ENCODE results near the gene EDIL3. TPM values are rescaled to one million over a fixed set of nuclear protein-coding genes. Genes with fewer than 3 reads are reported as not detected.

Gene EDIL3
- total RNA-seq, 2 experiments from 2014 or later, result not detected

DNA sequence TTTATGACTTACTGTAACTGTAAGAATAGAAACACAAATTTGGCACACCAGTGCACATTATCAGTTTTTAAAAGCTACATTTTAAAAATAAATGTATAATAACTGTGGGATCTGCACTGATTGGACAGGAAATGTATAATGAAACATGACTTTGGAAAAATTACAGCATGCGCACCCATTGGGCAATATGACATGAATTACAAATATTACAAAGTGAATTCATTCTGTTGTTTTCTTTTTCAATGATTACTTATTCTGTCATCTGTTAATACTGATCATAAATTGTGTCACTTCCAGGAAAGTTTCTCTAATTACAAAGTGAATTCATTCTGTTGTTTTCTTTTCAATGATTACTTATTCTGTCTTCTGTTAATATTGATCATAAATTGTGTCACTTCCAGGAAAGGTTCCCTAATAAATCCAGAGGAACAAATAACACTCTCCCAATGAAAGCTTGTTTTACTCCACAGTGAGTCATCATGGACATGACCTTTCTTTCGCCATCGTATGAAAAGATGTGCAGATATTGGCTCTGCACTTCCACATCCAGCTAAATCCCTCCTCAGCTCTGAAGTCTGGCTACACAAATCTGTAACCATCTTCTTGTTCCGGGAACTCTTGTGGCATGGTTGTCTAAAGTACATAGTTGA is 367.0 kb downstream of the EDIL3 start:
- H3K79me2 ChIP-seq (ENCODE audit: insufficient read depth, low read depth, low read length), result no peaks in the 10 kb centered on the region
- CTCF ChIA-PET (ENCODE audit: unreplicated experiment), result no interaction called here
- no peak overlapping the region for H3K4me3 ChIP-seq (ENCODE audit: low read depth, low read length, poor library complexity, severe bottlenecking)
- intact Hi-C loops (cut with micrococcal nuclease; ENCODE audit: unreplicated experiment), result no loop called here
- no peaks in the 10 kb centered on the region for H3K9me2 ChIP-seq (ENCODE audit: insufficient read depth, low read length)
- H2AFZ ChIP-seq (ENCODE audit: low read length), result no peak overlapping the region
- H3K27ac ChIP-seq (ENCODE audit: low read depth, low read length, poor library complexity, severe bottlenecking), result no peak overlapping the region
- H3K4me1 ChIP-seq (ENCODE audit: insufficient read depth, low read length, poor library complexity, severe bottlenecking), result no peaks in the 10 kb centered on the region
- no peak overlapping the region for H3K4me2 ChIP-seq (ENCODE audit: low read length)
- TF ChIP-seq CTCF (conservative IDR thresholded peaks at IDR 0.05; ENCODE audit: low read length) (no peak), EZH2phosphoT487 (IDR thresholded peaks at IDR 0.05; ENCODE audit: borderline replicate concordance, low read depth, low read length) (no peak)
- no peak for DNase-seq (ENCODE audit: low spot score)
- no TSS peak for BruUV-seq (replicated peaks)
- H3K36me3 ChIP-seq (ENCODE audit: insufficient read depth, low read length), result no peaks in the 10 kb centered on the region
- no peaks in the 10 kb centered on the region for H3K9me3 ChIP-seq (ENCODE audit: low read length)
- H4K20me1 ChIP-seq (ENCODE audit: insufficient read depth, low read length), result no peaks in the 10 kb centered on the region
- POLR2A ChIA-PET, result interaction anchor here (1.0 kb wide), 1 partner anchor 30 kb away, joined by 3 read pairs; no protein-coding TSS in a partner anchor

DNA sequence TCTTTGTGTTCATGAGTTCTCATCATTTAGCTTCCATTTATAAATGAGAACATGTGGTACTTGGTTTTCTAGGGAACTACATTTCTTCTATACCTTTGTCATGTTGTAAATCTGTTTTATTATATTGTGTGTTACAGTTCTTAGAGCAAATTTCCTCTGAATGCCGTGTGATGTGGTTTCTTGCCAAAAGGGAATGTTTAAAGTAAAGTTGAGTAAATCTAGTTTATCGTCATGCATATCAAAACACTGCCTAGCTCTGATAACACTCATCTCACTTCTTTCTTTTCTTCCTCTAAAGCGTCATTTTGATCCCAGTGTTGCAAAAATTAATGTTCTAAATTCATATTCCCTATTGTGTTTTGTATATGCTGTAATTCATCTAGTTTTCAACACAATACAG is 368.6 kb downstream of the EDIL3 start:
- Histone ChIP-seq H3K9me2 (ENCODE audit: insufficient read depth, low read length) (no peaks in the 10 kb centered on the region), H4K20me1 (ENCODE audit: insufficient read depth, low read length) (no peaks in the 10 kb centered on the region), H2AFZ (ENCODE audit: low read length) (no peak overlapping the region), H3K27ac (ENCODE audit: low read depth, low read length, poor library complexity, severe bottlenecking) (no peak overlapping the region), H3K4me1 (ENCODE audit: insufficient read depth, low read length, poor library complexity, severe bottlenecking) (no peaks in the 10 kb centered on the region), H3K36me3 (ENCODE audit: insufficient read depth, low read length) (no peaks in the 10 kb centered on the region), H3K4me2 (ENCODE audit: low read length) (no peak overlapping the region), H3K4me3 (ENCODE audit: low read depth, low read length, poor library complexity, severe bottlenecking) (no peak overlapping the region), H3K9me3 (ENCODE audit: low read length) (no peaks in the 10 kb centered on the region), H3K79me2 (ENCODE audit: insufficient read depth, low read depth, low read length) (no peaks in the 10 kb centered on the region)
- no peak for TF ChIP-seq CTCF (conservative IDR thresholded peaks at IDR 0.05; ENCODE audit: low read length)
- TF ChIP-seq EZH2phosphoT487 (IDR thresholded peaks at IDR 0.05; ENCODE audit: borderline replicate concordance, low read depth, low read length), result no peak
- DNase-seq (ENCODE audit: low spot score), result no peak
- CTCF ChIA-PET (ENCODE audit: unreplicated experiment), result no interaction called here
- POLR2A ChIA-PET, result no interaction called here
- no TSS peak for BruUV-seq (replicated peaks)
- intact Hi-C loops (cut with micrococcal nuclease; ENCODE audit: unreplicated experiment), result no loop called here

- Histone ChIP-seq H3K79me2 (ENCODE audit: insufficient read depth, low read depth, low read length) (no peaks in the 10 kb centered on the region), H3K9me3 (ENCODE audit: low read length) (no peaks in the 10 kb centered on the region), H3K4me3 (ENCODE audit: low read depth, low read length, poor library complexity, severe bottlenecking) (no peak overlapping the region), H2AFZ (ENCODE audit: low read length) (no peak overlapping the region), H3K36me3 (ENCODE audit: insufficient read depth, low read length) (no peaks in the 10 kb centered on the region), H4K20me1 (ENCODE audit: insufficient read depth, low read length) (no peaks in the 10 kb centered on the region), H3K9me2 (ENCODE audit: insufficient read depth, low read length) (no peaks in the 10 kb centered on the region), H3K4me1 (ENCODE audit: insufficient read depth, low read length, poor library complexity, severe bottlenecking) (no peaks in the 10 kb centered on the region), H3K4me2 (ENCODE audit: low read length) (no peak overlapping the region), H3K27ac (ENCODE audit: low read depth, low read length, poor library complexity, severe bottlenecking) (no peak overlapping the region)
- ChIA-PET CTCF (ENCODE audit: unreplicated experiment) (no interaction called here), POLR2A (interaction anchor here (0.6 to 1.1 kb wide), 3 partner anchors 10 to 412 kb away, joined by 3 read pairs; no protein-coding TSS in a partner anchor)
- TF ChIP-seq CTCF (conservative IDR thresholded peaks at IDR 0.05; ENCODE audit: low read length) (no peak), EZH2phosphoT487 (IDR thresholded peaks at IDR 0.05; ENCODE audit: borderline replicate concordance, low read depth, low read length) (no peak)
- DNase-seq (ENCODE audit: low spot score), result no peak
- no TSS peak for BruUV-seq (replicated peaks)
- intact Hi-C loops (cut with micrococcal nuclease; ENCODE audit: unreplicated experiment), result no loop called here
Observed at GRCh38 chr5:84014966-84015365, 369.7 kb downstream of the EDIL3 start.
